Naive B cell (primary cell): ENCODE results near the gene NKAIN2. TPM values are rescaled to one million over a fixed set of nuclear protein-coding genes. Genes with fewer than 3 reads are reported as not detected.
"Not testable (repeated sequence)": the region's sequence is repeated elsewhere in the genome, so short reads cannot be mapped to it uniquely, and the experiment has no call there.

Source experiments
- ATAC-seq, 2 donors: fragments of 150-1000 bp; cut with Tn5 transposase; 2 replicates each; pipeline ENCODE4 v1.10.0; 2021; ENCODE audit warnings: low read depth in 2 of 2, mild to moderate bottlenecking in 2 of 2, moderate library complexity in 2 of 2
- DNase-seq: peaks from one replicate; pipeline ENCODE4 v3.0.0; 2022
- H3K27ac Mint-ChIP-seq, 6 donors: one replicate each; pipeline ENCODE4 v1.8.0; 2020 to 2022; ENCODE audit warnings: mild to moderate bottlenecking in 6 of 6, mixed read lengths in 6 of 6, moderate library complexity in 5 of 6, inconsistent platforms in 2 of 6
- H3K27me3 Mint-ChIP-seq, 3 donors: one replicate each; pipeline ENCODE4 v1.8.0; 2021 to 2022; ENCODE audit warnings: mixed read lengths in 3 of 3, mild to moderate bottlenecking in 1 of 3
- H3K36me3 Mint-ChIP-seq, 2 donors: one replicate each; pipeline ENCODE4 v1.8.0; 2020 to 2022; ENCODE audit warnings: mixed read lengths in 2 of 2, inconsistent platforms in 1 of 2, mild to moderate bottlenecking in 1 of 2
- H3K4me1 Mint-ChIP-seq, 3 donors: one replicate each; pipeline ENCODE4 v1.8.0; 2020 to 2022; ENCODE audit warnings: mixed read lengths in 3 of 3, inconsistent platforms in 1 of 3, mild to moderate bottlenecking in 1 of 3, moderate library complexity in 1 of 3
- H3K4me3 Mint-ChIP-seq, 8 donors: one replicate each; pipeline ENCODE4 v1.8.0; 2020 to 2022; ENCODE audit warnings: mild to moderate bottlenecking in 8 of 8, mixed read lengths in 8 of 8, moderate library complexity in 8 of 8, inconsistent platforms in 2 of 8
- H3K9me3 Mint-ChIP-seq, 7 donors: one replicate each; pipeline ENCODE4 v1.8.0; 2020 to 2022; ENCODE audit warnings: mixed read lengths in 7 of 7, mild to moderate bottlenecking in 5 of 7, inconsistent platforms in 2 of 7, moderate library complexity in 1 of 7
- polyA plus RNA-seq, 6 donors: library from polyadenylated mRNA; unstranded; fragments of 300-500 nt; fragmentation: Illumina TruSeq; gene quantifications; one replicate each; pipeline ENCODE4 v1.2.3, GENCODE V29; 2021; ENCODE audit warnings: low read depth in 6 of 6

Gene NKAIN2
- polyA plus RNA-seq, 6 donors from 2014 or later, result not detected

DNA sequence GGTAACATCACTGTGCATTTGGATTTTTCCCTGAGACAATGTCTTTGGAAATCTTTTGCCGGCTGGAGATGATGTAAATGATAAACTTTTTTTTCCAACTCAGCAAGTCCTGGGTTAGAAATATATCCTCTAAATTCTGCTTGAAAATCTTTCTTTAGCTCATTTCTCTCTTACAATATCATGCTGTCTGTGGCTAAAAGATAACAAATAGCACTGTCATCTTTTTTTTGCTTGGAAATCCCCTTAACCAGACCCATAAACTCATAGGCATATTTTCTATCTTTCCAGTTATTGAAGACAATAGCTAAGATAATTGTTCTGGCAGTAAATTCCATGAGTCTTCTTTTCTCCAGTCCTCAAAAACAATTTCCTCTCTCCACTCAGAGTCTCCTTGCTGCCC, 481.5 kb downstream of the NKAIN2 start:
- no peaks in the 10 kb centered on the region for H3K36me3 Mint-ChIP-seq
- no peaks in the 10 kb centered on the region for H3K4me1 Mint-ChIP-seq
- no peak for DNase-seq
- H3K27ac Mint-ChIP-seq, result no peak overlapping the region
- no peak overlapping the region for H3K4me3 Mint-ChIP-seq
- peaks cover 0 to 4% (median 0%) of the 10 kb centered on the region in 7 donors for H3K9me3 Mint-ChIP-seq
- ATAC-seq, result no peak
- no peaks in the 10 kb centered on the region for H3K27me3 Mint-ChIP-seq

DNA sequence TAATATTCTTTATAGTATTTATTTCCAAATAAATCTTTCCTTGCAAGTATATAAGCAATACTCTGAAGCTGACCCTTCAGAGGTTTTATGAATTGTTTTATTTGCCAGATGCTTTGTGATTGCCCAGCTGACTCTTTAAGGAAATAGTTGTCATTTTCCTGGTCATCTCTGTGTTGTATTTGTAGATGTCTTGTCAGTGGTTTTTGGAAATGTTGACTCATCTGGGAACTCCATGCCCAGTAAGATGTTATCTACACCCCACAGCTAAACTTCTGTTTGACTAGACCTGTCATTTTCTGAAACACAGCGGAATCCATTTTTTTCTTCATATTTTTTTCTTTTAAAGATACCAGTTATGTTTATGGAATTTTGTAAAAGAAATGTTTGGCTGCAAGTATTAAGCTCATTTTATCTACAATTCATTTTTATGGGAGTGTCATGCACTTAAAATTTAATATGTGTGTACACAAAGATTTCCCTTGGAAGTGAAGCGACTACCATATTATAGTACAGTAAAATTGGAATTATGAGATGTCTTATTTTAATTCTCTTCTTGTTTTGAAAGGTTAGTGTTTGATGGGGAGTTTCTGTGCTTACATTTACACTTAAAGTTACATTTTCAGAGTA, 491.0 kb downstream of the NKAIN2 start:
- Mint-ChIP-seq H3K36me3 (no peaks in the 10 kb centered on the region), H3K4me1 (no peaks in the 10 kb centered on the region), H3K27me3 (no peaks in the 10 kb centered on the region), H3K27ac (no peak overlapping the region), H3K9me3 (peaks cover 0 to 5% (median 0%) of the 10 kb centered on the region in 7 donors), H3K4me3 (no peak overlapping the region)
- ATAC-seq (no peak), DNase-seq (no peak)

DNA sequence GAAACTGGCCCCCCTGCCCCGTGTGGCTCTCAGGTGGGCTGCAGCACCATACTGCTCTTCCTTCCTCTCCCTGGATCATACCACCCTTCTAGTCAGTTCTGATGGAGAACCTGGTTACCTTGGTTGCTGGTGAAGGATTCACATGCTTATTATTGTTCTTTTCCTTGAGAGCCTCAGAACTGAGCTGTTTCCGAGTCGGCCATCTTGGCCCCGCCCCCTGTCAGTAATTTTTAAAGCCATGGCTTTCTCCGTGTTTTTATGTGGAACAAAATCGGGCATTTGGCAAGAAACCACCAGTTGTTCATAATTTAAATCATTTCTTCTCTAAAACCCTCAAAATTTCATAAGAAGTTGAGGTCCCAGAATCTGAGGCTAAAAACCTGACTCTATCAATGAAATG, 493.8 kb downstream of the NKAIN2 start:
- Mint-ChIP-seq H3K4me3 (no peak overlapping the region), H3K4me1 (no peaks in the 10 kb centered on the region), H3K9me3 (peaks cover 0 to 10% (median 0%) of the 10 kb centered on the region in 7 donors), H3K36me3 (no peaks in the 10 kb centered on the region), H3K27me3 (no peaks in the 10 kb centered on the region), H3K27ac (no peak overlapping the region)
- ATAC-seq (no peak), DNase-seq (no peak)

DNA sequence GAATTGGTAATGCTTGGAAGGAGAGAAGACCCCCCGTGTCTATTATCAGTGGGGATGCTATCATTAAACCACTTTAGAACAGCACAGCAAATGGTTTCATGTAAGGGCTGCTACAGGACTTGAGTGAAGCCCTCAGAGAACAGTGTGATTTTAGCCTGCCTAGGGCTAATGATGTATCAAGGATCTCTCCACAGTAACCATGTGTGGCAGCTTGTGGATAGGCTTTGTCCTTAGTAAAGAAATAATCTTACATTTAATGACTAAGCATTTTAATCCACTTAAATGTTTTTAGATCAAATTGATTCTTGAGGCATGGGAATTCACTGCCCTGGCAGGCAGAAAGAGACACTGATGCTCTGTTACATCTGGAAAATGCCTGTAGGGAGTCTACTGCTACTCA, 495.1 kb downstream of the NKAIN2 start:
- H3K9me3 Mint-ChIP-seq, result peaks cover 0 to 10% (median 2%) of the 10 kb centered on the region in 7 donors
- H3K36me3 Mint-ChIP-seq, result no peaks in the 10 kb centered on the region
- no peak overlapping the region for H3K27ac Mint-ChIP-seq
- no peak for ATAC-seq
- DNase-seq, result no peak
- H3K4me1 Mint-ChIP-seq, result no peaks in the 10 kb centered on the region
- H3K27me3 Mint-ChIP-seq, result no peaks in the 10 kb centered on the region
- no peak overlapping the region for H3K4me3 Mint-ChIP-seq

DNA sequence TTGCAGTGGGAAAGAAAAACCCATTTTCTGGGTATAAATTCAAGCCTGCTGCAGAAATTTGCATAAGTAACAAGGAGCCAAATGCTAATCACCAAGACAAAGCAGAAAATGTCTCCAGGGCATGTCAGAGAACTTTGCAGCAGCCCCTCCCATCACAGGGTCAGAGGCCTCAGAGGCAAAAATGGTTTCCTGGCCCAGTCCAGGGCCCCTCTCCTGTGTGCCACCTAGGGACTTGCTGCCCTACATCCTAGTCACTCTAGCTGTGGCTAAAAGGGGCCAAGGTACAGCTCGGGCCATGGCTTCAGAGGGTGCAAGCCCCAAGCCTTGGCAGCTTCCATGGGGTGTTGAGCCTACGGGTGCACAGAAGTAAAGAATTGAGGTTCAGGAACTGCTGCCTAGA, 497.2 kb downstream of the NKAIN2 start:
- H3K4me1 Mint-ChIP-seq, H3K27ac Mint-ChIP-seq: not testable (repeated sequence)

DNA sequence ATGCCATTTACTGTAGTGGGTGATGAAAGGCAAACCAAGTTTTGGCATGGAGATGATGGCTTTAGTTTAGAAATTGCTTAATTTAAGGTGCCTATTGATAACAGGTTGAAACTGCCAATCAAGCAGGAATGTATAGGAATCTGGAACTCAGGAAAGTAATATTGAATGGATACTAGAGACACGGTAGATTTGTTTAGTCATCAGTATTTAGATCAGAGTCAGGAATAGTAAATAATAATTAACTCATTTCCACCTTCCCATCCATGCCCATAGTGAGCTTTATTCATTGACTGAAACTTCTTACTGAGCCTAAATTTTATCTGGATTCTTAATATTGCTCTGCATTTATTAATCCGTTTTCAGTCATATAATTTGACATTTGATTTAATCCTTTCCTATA, 500.3 kb downstream of the NKAIN2 start:
- H3K27me3 Mint-ChIP-seq, result no peaks in the 10 kb centered on the region
- ATAC-seq, result no peak
- no peak overlapping the region for H3K27ac Mint-ChIP-seq
- no peaks in the 10 kb centered on the region for H3K36me3 Mint-ChIP-seq
- no peaks in the 10 kb centered on the region for H3K4me1 Mint-ChIP-seq
- no peak for DNase-seq
- H3K9me3 Mint-ChIP-seq, result peaks cover 0 to 10% (median 4%) of the 10 kb centered on the region in 7 donors
- no peak overlapping the region for H3K4me3 Mint-ChIP-seq

More for the DNA sequence above, 497.2 kb downstream of the NKAIN2 start:
- not testable (repeated sequence) for H3K4me3 Mint-ChIP-seq, DNase-seq, ATAC-seq, H3K27me3 Mint-ChIP-seq, H3K9me3 Mint-ChIP-seq, H3K36me3 Mint-ChIP-seq

DNA sequence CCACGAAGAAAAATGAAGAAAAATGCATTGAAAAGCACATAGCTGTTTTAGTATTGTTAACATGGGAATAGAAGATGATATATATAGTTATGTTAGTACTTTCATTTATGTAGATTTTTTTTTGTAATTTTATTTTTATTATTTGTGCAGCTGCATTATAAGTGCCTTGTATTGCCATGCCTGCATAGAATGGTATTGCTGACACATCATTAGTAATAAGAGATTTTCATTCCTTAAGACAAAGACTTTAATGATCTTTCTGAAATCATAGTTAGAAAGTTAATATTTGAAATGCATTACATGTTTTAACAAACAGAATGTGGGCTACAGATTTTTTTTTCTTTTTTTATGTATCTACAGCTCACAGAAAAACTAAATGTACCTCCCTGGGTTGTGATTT, 506.5 kb downstream of the NKAIN2 start:
- no peaks in the 10 kb centered on the region for H3K36me3 Mint-ChIP-seq
- ATAC-seq (no peak), DNase-seq (no peak)
- no peak overlapping the region for H3K4me3 Mint-ChIP-seq
- H3K27ac Mint-ChIP-seq, result no peak overlapping the region
- H3K4me1 Mint-ChIP-seq, result no peaks in the 10 kb centered on the region
- peaks cover 0 to 3% (median 0%) of the 10 kb centered on the region in 7 donors for H3K9me3 Mint-ChIP-seq
- H3K27me3 Mint-ChIP-seq, result no peaks in the 10 kb centered on the region

DNA sequence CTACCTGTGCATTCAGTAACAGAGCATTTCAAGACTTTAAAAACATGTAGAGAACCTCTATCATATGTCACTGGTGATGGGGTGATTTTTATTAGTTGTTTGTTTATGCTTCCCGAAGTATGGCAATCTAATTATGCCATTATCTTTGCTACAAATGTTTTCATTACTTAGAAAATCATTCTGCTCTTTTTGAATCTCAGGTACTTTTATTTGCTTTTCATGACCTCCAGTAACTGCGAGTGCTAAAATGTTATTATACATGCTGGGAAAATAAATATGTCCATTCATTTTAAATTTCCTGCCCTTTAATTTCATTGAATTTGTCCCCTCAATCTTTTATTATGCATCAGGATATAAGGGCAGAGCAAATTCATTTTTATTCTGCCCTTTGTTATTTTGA, 515.7 kb downstream of the NKAIN2 start:
- Mint-ChIP-seq H3K4me3 (no peak overlapping the region), H3K36me3 (no peaks in the 10 kb centered on the region)
- ATAC-seq, result no peak

DNA sequence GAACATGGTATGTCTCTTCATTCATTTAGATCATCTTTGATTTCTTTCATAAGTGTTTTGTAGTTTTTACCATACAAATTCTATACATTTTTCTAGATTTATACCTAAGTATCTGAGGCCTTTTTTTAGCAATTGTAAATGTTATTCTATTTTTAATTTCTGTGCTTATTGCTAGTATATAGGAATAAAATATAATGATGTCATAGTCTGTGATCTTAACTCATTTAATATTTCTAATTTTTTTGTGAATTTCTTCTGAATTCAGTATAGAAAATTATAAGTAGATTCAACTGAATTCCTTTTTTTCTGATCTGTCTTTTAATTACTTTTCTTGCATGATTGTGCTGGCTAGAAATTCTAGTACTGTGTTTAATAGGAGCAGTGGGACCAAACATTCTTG, 520.6 kb downstream of the NKAIN2 start:
- ATAC-seq (no peak), DNase-seq (no peak)
- no peaks in the 10 kb centered on the region for H3K36me3 Mint-ChIP-seq
- H3K4me1 Mint-ChIP-seq, result no peaks in the 10 kb centered on the region
- no peak overlapping the region for H3K27ac Mint-ChIP-seq
- no peaks in the 10 kb centered on the region for H3K27me3 Mint-ChIP-seq
- peaks cover 0 to 5% (median 0%) of the 10 kb centered on the region in 7 donors for H3K9me3 Mint-ChIP-seq
- H3K4me3 Mint-ChIP-seq, result no peak overlapping the region

More for the DNA sequence above, 515.7 kb downstream of the NKAIN2 start:
- Mint-ChIP-seq H3K9me3 (peaks cover 0 to 5% (median 0%) of the 10 kb centered on the region in 7 donors), H3K27me3 (no peaks in the 10 kb centered on the region), H3K4me1 (no peaks in the 10 kb centered on the region), H3K27ac (no peak overlapping the region)
- no peak for DNase-seq

DNA sequence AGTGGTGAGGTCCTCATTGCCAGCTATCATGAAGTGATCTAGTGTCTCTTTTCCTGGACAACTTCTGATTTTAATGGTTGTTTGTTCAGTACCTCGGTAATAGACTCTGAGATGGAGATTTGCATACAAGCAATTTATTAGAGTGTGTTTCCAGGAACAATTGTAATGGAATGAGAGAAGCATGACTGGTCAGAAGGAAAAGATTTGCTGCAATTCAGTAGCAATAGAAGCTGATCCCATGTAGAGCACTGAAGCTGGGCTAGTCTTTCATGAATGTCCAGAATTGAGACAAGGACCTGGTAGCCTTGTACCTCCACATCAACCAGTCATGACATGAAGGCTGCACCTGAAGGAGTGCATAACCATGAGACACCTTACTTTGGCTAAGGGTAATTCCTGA, 526.5 kb downstream of the NKAIN2 start:
- Mint-ChIP-seq H3K4me3 (no peak overlapping the region), H3K27ac (no peak overlapping the region), H3K27me3 (no peaks in the 10 kb centered on the region), H3K9me3 (peaks cover 0 to 4% (median 0%) of the 10 kb centered on the region in 7 donors), H3K36me3 (no peaks in the 10 kb centered on the region), H3K4me1 (no peaks in the 10 kb centered on the region)
- DNase-seq, result no peak
- no peak for ATAC-seq

DNA sequence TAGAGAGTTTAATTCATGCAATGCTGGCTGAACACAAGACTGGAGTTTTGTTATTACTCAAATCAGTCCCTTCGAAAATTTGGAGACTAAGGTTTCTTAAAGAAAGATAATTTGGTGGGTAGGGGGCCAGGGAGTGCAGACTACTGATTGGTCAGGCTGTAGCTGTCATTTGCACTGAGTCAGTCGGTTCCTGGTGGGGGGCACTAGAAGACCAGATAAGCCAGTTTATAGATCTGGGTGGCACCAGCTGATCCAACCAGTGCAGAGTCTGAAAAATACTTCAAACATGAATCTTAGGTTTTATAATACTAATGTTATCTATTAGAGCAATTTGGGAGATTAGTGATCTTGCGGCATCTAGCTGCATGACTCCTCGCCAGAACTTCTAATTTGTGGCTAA, 530.7 kb downstream of the NKAIN2 start:
- DNase-seq, result no peak
- Mint-ChIP-seq H3K27ac (no peak overlapping the region), H3K27me3 (no peaks in the 10 kb centered on the region), H3K36me3 (no peaks in the 10 kb centered on the region), H3K4me3 (no peak overlapping the region), H3K4me1 (no peaks in the 10 kb centered on the region), H3K9me3 (peaks cover 0 to 3% (median 0%) of the 10 kb centered on the region in 7 donors)
- no peak for ATAC-seq

DNA sequence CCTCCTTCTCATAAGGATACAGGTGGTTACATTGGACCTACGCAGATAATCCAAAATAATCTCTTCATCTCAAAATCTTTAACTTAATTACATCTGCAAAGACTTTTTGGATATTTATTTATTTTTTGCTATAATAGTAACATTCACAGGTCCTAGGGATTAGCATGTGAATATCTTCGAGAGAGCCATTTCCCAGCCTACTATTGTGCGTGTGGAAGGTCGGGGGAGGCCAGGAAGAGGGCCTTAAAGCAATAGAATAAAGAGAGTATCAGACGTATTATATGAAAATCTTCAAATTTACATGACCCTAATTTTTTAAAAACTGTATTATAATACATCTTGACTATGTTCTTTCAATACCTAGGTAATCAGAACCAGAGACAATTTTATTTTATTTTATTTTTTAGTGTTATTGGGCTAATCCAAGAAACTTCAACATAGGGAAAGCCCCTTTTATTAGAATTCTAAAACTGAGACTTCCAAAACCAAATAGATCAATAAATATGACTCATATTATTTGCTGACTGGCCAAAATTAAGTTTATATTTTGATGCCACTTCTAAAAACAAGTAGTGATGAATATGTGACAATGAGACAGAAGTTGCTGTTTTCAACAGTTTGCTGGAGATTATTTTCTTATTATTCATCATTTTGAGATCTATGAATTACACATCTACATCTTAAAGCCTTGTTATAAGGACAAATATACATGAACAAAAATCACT, 536.1 kb downstream of the NKAIN2 start:
- H3K27ac Mint-ChIP-seq, result no peak overlapping the region

DNA sequence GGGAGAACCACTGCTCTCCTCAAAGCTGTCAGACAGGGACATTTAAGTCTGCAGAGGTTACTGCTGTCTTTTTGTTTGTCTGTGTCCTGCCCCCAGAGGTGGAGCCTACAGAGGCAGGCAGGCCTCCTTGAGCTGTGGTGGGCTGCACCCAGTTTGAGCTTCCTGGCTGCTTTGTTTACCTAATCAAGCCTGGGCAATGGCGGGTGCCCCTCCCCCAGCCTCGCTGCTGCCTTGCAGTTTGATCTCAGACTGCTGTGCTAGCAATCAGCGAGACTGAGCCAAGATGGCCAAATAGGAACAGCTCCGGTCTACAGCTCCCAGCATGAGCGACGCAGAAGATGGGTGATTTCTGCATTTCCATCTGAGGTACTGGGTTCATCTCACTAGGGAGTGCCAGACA, 544.7 kb downstream of the NKAIN2 start:
- not testable (repeated sequence) for H3K4me3 Mint-ChIP-seq, ATAC-seq, H3K27ac Mint-ChIP-seq, H3K4me1 Mint-ChIP-seq, H3K27me3 Mint-ChIP-seq, H3K36me3 Mint-ChIP-seq, DNase-seq, H3K9me3 Mint-ChIP-seq

More for the DNA sequence above, 536.1 kb downstream of the NKAIN2 start:
- DNase-seq (no peak), ATAC-seq (no peak)
- H3K4me3 Mint-ChIP-seq, result no peak overlapping the region
- H3K9me3 Mint-ChIP-seq, result peaks cover 0 to 4% (median 0%) of the 10 kb centered on the region in 7 donors
- no peaks in the 10 kb centered on the region for H3K27me3 Mint-ChIP-seq
- H3K36me3 Mint-ChIP-seq, result no peaks in the 10 kb centered on the region
- H3K4me1 Mint-ChIP-seq, result no peaks in the 10 kb centered on the region

DNA sequence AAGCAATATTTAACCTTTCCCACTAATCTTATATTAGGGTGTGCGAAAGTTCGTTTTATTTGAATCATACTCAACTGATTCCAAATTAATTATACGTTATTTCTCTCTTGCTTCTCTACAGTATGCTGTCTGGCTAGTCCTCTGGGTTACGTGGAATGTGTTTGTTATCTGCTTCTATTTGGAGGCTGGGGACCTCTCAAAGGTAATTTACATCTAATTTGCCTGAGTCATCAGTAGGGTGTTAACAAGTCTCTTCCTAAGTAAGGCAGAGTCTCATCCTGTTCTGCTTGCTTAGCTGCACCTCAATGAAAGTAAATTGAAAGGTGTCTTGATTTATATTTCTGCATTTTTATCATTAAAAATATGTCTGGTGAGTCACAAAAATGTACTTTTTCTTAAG, 551.5 kb downstream of the NKAIN2 start:
- no peak for ATAC-seq

More for the DNA sequence above, 551.5 kb downstream of the NKAIN2 start:
- peaks cover 0 to 13% (median 4%) of the 10 kb centered on the region in 7 donors for H3K9me3 Mint-ChIP-seq
- H3K36me3 Mint-ChIP-seq, result no peaks in the 10 kb centered on the region
- no peak overlapping the region for H3K27ac Mint-ChIP-seq
- no peak overlapping the region for H3K4me3 Mint-ChIP-seq
- H3K27me3 Mint-ChIP-seq, result no peaks in the 10 kb centered on the region
- H3K4me1 Mint-ChIP-seq, result no peaks in the 10 kb centered on the region
- no peak for DNase-seq
